ENCODE data around the gene RALGPS1.

Gene RALGPS1

GRCh38 chr9:127123064-127123890 lies 208.7 kb downstream of the RALGPS1 start:
- DNase-seq = no peak

- DNase-seq = no peak
These were observed 209.5 kb downstream of the RALGPS1 start for GRCh38 chr9:127124111-127124531.

GRCh38 chr9:127124792-127125191 lies 210.2 kb downstream of the RALGPS1 start:
- DNase-seq = no peak

- no peak for DNase-seq
These were observed 212.4 kb downstream of the RALGPS1 start for GRCh38 chr9:127126971-127127370.

- no peak for DNase-seq
These were observed 213.9 kb downstream of the RALGPS1 start for GRCh38 chr9:127128341-127129072.

GRCh38 chr9:127129073-127129717 lies 214.6 kb downstream of the RALGPS1 start:
- no peak for DNase-seq

- DNase-seq = no peak
These were observed 215.1 kb downstream of the RALGPS1 start for GRCh38 chr9:127129718-127130085.

GRCh38 chr9:127130235-127130634 lies 215.7 kb downstream of the RALGPS1 start:
- DNase-seq = no peak

GRCh38 chr9:127130661-127131538 lies 216.3 kb downstream of the RALGPS1 start:
- no peak for DNase-seq

- no peak for DNase-seq
These were observed 217.3 kb downstream of the RALGPS1 start for GRCh38 chr9:127131871-127132270.

GRCh38 chr9:127132375-127132774 lies 217.8 kb downstream of the RALGPS1 start:
- DNase-seq = no peak

- peak; percentile 48 for DNase-seq
These were observed 218.5 kb downstream of the RALGPS1 start for GRCh38 chr9:127132921-127133647.

GRCh38 chr9:127133739-127134167 lies 219.2 kb downstream of the RALGPS1 start:
- DNase-seq = peak; percentile 30

- peak; percentile 43 for DNase-seq
These were observed 220.6 kb downstream of the RALGPS1 start for GRCh38 chr9:127135056-127135745.

- peak; percentile 41 for DNase-seq
These were observed 221.7 kb downstream of the RALGPS1 start for GRCh38 chr9:127136081-127136879.

- DNase-seq = peak; percentile 30
These were observed 222.5 kb downstream of the RALGPS1 start for GRCh38 chr9:127136880-127137639.

- peak; percentile 15 for DNase-seq
These were observed 223.2 kb downstream of the RALGPS1 start for GRCh38 chr9:127137640-127138360.

- DNase-seq = peak; percentile 41
These were observed 223.9 kb downstream of the RALGPS1 start for GRCh38 chr9:127138444-127138843.

Data from activated CD8-positive, alpha-beta memory T cell treated with anti-CD3 and anti-CD28 coated beads for 24 hours (primary cell).